Suprapubic skin (tissue), 4 donors: ENCODE data around the gene E4F1.

Experiments
- CTCF ChIP-seq, 2 donors: fragments of 200-600 bp in 1 of 2; fragments of 450-650 bp in 1 of 2; sonication (generic) in 1 of 2; IDR thresholded peaks; one replicate each; pipeline ENCODE4 v1.5.1; 2016 to 2019; ENCODE audit warnings: antibody characterized with exemption in 2 of 2, mild to moderate bottlenecking in 1 of 2, moderate library complexity in 1 of 2
- EP300 ChIP-seq: sonication (generic); formaldehyde crosslinking; IDR thresholded peaks from one replicate; pipeline ENCODE4 v1.6.1; 2017; ENCODE audit warnings: antibody characterized with exemption
- POLR2A ChIP-seq, 2 donors: fragments of 450-650 bp; IDR thresholded peaks; one replicate each; pipeline ENCODE4 v1.6.1; 2017; ENCODE audit warnings: antibody characterized with exemption in 2 of 2, mild to moderate bottlenecking in 2 of 2, moderate library complexity in 2 of 2
- POLR2AphosphoS5 ChIP-seq, 3 donors: sonication (generic); formaldehyde crosslinking; IDR thresholded peaks; one replicate each; pipeline ENCODE4 v1.6.1; 2017; ENCODE audit warnings: antibody characterized with exemption in 3 of 3

GRCh38 chr16:2206780-2207433 lies 16.5 kb upstream of the E4F1 start:
- TF ChIP-seq CTCF (IDR thresholded peaks at IDR 0.05) = no peak
- TF ChIP-seq EP300 = no peak
- TF ChIP-seq POLR2A (IDR thresholded peaks at IDR 0.05) = no peak
- no peak for TF ChIP-seq POLR2AphosphoS5 (IDR thresholded peaks at IDR 0.05)
